Effector memory CD8-positive, alpha-beta T cell (primary cell): ENCODE results near the gene GART.
"Not testable (repeated sequence)": the region's sequence is repeated elsewhere in the genome, so short reads cannot be mapped to it uniquely, and the experiment has no call there.

Source experiments
- ATAC-seq: fragments of 150-1000 bp; cut with Tn5 transposase; replicated peaks from 2 replicates; pipeline ENCODE4 v1.10.0; 2021; ENCODE audit warnings: mild to moderate bottlenecking, moderate library complexity
- DNase-seq, 3 experiments: peaks; one replicate each; pipeline ENCODE4 v3.0.0; 2021
- H3K27ac Mint-ChIP-seq, 2 donors: one replicate each; pipeline ENCODE4 v1.8.0; 2022; ENCODE audit warnings: mild to moderate bottlenecking in 2 of 2, mixed read lengths in 2 of 2, moderate library complexity in 2 of 2
- H3K27me3 Mint-ChIP-seq, 2 donors: one replicate each; pipeline ENCODE4 v1.8.0; 2022; ENCODE audit warnings: mixed read lengths in 2 of 2
- H3K36me3 Mint-ChIP-seq: one replicate; pipeline ENCODE4 v1.8.0; 2022; ENCODE audit warnings: mild to moderate bottlenecking, moderate library complexity, mixed read lengths; ENCODE audit not compliant: insufficient read depth
- H3K4me1 Mint-ChIP-seq, 2 donors: one replicate each; pipeline ENCODE4 v1.8.0; 2022; ENCODE audit warnings: low read depth in 2 of 2, mixed read lengths in 2 of 2
- H3K4me3 Mint-ChIP-seq, 2 donors: one replicate each; pipeline ENCODE4 v1.8.0; 2022; ENCODE audit warnings: mild to moderate bottlenecking in 2 of 2, mixed read lengths in 2 of 2, moderate library complexity in 2 of 2
- H3K9me3 Mint-ChIP-seq, 2 donors: one replicate each; pipeline ENCODE4 v1.8.0; 2022; ENCODE audit warnings: mixed read lengths in 2 of 2
- total RNA-seq, 9 experiments: gene quantifications; one replicate each; lab custom pipeline; 2026; lab: John Stamatoyannopoulos, UW

GART gene
- 46.5 to 266 (median 95.0) reads per million in 9 experiments for total RNA-seq

DNA sequence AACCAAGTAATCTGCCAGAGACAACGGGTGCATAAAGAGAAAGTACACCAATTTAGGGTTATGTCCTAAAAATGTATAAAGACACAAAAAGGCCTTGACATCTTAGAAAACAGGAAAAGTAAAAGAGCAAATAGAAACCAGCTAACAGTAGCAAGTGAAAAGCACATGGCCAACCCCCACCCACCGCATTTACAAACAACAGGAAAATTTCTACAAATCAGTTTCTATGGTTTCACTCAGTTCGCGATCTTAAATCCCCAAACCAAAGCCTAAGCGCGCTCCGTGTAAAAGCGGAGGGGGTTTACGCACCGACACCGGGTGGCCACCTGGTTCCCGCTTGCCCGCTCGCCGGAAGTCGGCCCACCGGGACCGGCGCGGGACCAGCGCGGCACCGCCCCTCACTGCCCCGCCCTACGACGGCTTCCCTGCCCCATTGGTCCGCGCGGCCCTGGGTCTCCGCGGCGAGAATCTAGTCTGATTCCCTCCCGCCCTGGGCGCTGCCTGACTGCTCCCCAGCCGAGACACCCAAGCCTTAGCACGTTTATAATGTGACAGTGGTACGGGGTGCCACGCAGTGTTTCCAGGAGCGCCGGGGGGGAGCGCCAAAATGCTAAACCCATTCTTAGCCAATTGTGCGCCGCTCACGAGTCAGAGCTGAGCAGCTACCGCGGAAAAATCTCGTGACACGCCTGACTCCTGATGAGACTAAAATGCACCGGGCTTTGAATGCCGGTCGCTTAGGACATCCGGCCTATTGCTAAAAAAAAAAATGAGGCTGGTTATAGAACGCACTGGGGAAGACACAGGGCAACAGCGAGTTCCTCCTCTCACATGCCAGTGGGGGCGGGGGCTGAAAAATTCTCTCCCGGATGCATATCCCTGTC is at the start of gene GART:
GART (minus strand) TSS at position 362 of the 884 bp plus-strand sequence. CDS start 2,802 bp downstream, outside the sequence.
- Mint-ChIP-seq H3K4me3 (peak within 1 kb of the TSS; percentile 95 to 99), H3K36me3 (peaks cover 68% of the 10 kb centered on the region), H3K4me1 (peaks cover 29 to 55% of the 10 kb centered on the region in 2 donors), H3K27ac (peak within 1 kb of the TSS; percentile 99), H3K27me3 (no peaks in the 10 kb centered on the region), H3K9me3 (no peaks in the 10 kb centered on the region)
- peak; percentile 57 for ATAC-seq
- DNase-seq = peak; percentile 71 to 74 (median 73)

- Mint-ChIP-seq H3K27me3 (no peaks in the 10 kb centered on the region), H3K9me3 (no peaks in the 10 kb centered on the region), H3K36me3 (peaks cover 5% of the 10 kb centered on the region), H3K27ac (peak within 1 kb of the TSS; percentile 80 to 84), H3K4me3 (peak within 1 kb of the TSS; percentile 91 to 93), H3K4me1 (peaks cover 11 to 12% of the 10 kb centered on the region in 2 donors)
- peak; percentile 95 for ATAC-seq
- DNase-seq = peak; percentile 83 to 88 (median 87)
These were observed 46.8 kb upstream of the GART start, which contains the start of gene DONSON for GRCh38 chr21:33588485-33589335. DONSON (minus strand) TSS chr21:33588684; CDS start chr21:33588641, 43 bp downstream.

- Mint-ChIP-seq H3K27me3 (no peaks in the 10 kb centered on the region), H3K9me3 (no peaks in the 10 kb centered on the region), H3K4me3 (peak overlapping the region; percentile 91 to 93), H3K4me1 (peaks cover 11 to 12% of the 10 kb centered on the region in 2 donors), H3K36me3 (peaks cover 5% of the 10 kb centered on the region), H3K27ac (peak overlapping the region; percentile 78 to 80)
- ATAC-seq = no peak
- peak in 1 of 3 experiments; percentile 1 for DNase-seq
These were observed 46.0 kb upstream of the GART start for GRCh38 chr21:33587792-33588484.

GRCh38 chr21:33586927-33587326 is 45.0 kb upstream of the GART start:
- Mint-ChIP-seq H3K9me3 (no peaks in the 10 kb centered on the region), H3K4me3 (peak overlapping the region; percentile 59 to 93), H3K36me3 (peaks cover 5% of the 10 kb centered on the region), H3K27me3 (no peaks in the 10 kb centered on the region), H3K27ac (peak overlapping the region in 1 of 2 donors; percentile 39), H3K4me1 (peaks cover 11 to 12% of the 10 kb centered on the region in 2 donors)
- no peak for DNase-seq
- no peak for ATAC-seq

DNA sequence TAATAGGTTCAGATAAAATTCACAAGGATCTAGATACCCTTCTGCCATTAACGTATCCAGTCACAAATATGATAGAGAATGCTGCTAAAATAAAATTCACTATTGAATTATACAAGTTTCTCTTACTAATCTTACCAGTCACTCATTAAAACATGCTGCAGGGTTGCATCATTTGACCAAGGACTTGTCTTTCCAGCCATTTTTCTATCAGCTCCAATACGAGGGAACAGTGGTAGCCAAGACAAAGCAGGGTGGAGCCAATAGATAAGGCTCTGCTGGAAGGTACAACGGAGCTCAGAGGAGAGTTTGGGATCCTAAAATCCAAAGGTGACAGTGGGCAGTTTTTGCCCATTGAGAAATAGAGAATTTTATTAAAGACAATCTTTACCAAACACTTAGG is 42.5 kb upstream of the GART start:
- Mint-ChIP-seq H3K27me3 (no peaks in the 10 kb centered on the region), H3K4me3 (no peak overlapping the region), H3K4me1 (peaks cover 11 to 12% of the 10 kb centered on the region in 2 donors), H3K36me3 (peaks cover 9% of the 10 kb centered on the region), H3K9me3 (no peaks in the 10 kb centered on the region), H3K27ac (no peak overlapping the region)
- DNase-seq (no peak), ATAC-seq (no peak)

DNA sequence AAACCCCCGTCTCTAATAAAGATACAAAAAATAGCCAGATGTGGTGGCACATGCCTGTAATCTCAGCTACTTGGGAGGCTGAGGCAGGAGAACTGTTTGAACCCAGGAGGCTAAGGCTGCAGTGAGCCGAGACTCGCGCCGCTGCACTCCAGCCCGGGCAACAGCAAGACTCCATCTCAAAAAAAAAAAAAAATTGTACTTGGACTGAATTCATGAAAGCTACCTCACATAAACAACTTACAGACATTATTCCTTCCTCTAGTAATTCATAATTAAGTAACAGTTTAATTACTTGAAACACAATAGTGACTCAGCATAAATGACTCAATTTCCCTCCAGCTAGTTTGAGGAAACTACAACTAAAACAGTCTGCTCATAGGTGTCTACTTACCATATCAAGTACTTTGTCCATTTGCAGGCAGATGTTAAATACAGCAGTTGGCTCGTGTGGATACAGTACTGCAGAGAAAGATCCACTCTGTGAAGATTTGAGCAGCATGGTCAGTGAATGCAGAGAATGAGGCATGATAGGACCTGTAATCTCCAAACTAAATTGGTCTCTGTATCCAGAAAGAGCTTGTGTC is 37.1 kb upstream of the GART start:
- ATAC-seq (no peak), DNase-seq (no peak)
- H3K4me3 Mint-ChIP-seq = no peak overlapping the region
- H3K27ac Mint-ChIP-seq = no peak overlapping the region
- peaks cover 32% of the 10 kb centered on the region for H3K36me3 Mint-ChIP-seq
- H3K4me1 Mint-ChIP-seq = no peaks in the 10 kb centered on the region
- no peaks in the 10 kb centered on the region for H3K9me3 Mint-ChIP-seq
- no peaks in the 10 kb centered on the region for H3K27me3 Mint-ChIP-seq

DNA sequence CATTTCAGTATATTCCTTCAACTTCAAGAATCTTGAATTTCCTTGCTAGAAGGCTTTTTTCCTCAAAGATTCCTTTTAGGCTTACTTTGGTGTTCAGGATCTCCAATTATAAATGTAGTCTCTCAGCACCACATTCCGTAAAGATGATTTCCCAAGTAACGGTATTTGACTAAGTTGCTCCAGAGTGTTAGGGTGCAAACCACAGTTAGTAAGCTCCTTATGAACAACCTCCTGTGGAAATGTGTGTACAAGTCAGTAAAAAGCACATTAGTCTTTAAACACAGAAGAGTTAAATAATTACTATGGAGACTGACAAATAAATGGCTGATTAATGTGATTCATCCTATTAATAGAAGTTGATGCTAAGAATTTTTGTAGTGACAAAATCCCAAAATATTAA is 36.3 kb upstream of the GART start:
- Mint-ChIP-seq H3K4me1 (no peaks in the 10 kb centered on the region), H3K36me3 (peaks cover 39% of the 10 kb centered on the region), H3K4me3 (no peak overlapping the region), H3K9me3 (no peaks in the 10 kb centered on the region), H3K27ac (no peak overlapping the region), H3K27me3 (no peaks in the 10 kb centered on the region)
- DNase-seq (no peak), ATAC-seq (no peak)

- H3K27ac Mint-ChIP-seq = peak overlapping the region in 1 of 2 donors; percentile 64
- H3K4me3 Mint-ChIP-seq, ATAC-seq, H3K27me3 Mint-ChIP-seq, DNase-seq, H3K9me3 Mint-ChIP-seq, H3K4me1 Mint-ChIP-seq: not testable (repeated sequence)
- H3K36me3 Mint-ChIP-seq = peaks cover 51% of the 10 kb centered on the region
These were observed 34.8 kb upstream of the GART start for GRCh38 chr21:33576741-33577141.

- Mint-ChIP-seq H3K9me3 (no peaks in the 10 kb centered on the region), H3K36me3 (peaks cover 79% of the 10 kb centered on the region), H3K4me3 (no peak overlapping the region), H3K27ac (peak overlapping the region; percentile 55 to 85), H3K27me3 (no peaks in the 10 kb centered on the region), H3K4me1 (peaks cover 9 to 14% of the 10 kb centered on the region in 2 donors)
- DNase-seq = no peak
- ATAC-seq = no peak
These were observed 30.4 kb upstream of the GART start for GRCh38 chr21:33572350-33572749.

DNA sequence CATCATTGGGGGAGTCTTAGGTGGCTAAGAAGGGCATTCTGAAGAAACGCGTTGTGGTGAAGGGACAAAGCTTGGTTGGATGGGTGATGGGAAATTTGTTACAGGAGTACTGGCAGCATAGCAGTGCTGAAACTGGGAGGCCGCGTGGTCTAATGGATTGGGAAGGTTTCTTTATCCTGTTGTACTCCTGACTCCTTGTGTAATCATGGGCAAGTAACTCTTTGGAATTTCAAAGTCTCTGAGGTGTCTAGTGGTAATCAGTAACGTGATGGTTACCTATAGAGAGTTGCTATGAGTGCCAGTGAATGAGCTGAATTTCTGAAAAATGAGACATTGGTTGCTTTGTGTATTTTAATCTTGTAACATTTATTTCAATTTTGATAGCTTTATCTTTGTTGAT is 28.1 kb upstream of the GART start:
- Mint-ChIP-seq H3K4me1 (peaks cover 9 to 14% of the 10 kb centered on the region in 2 donors), H3K27me3 (no peaks in the 10 kb centered on the region), H3K9me3 (no peaks in the 10 kb centered on the region), H3K27ac (peak overlapping the region; percentile 54 to 69), H3K4me3 (no peak overlapping the region), H3K36me3 (peaks cover 65% of the 10 kb centered on the region)
- DNase-seq = no peak
- ATAC-seq = no peak

- peaks cover 62% of the 10 kb centered on the region for H3K36me3 Mint-ChIP-seq
- peak overlapping the region in 1 of 2 donors; percentile 66 for H3K27ac Mint-ChIP-seq
- no peak overlapping the region for H3K4me3 Mint-ChIP-seq
These were observed 26.5 kb upstream of the GART start for GRCh38 chr21:33568448-33568847.

DNA sequence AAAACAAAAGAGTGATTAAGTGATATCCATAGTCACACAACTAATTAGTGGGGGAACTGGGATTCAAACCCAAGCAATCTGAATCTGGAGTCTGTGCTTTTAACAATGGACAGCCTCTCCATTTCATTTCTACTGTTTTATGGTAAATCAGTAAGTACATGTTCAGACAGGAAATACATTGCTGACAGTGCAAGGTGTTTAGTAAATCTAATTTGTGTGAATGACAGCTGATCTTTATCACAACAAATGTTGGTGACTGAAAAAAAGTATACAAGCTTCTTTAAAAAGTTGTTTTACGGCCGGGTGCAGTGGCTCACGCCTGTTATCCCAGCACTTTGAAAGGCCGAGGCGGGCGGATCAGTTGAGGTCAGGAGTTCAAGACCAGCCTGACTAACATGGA is 26.0 kb upstream of the GART start:
- ATAC-seq (no peak), DNase-seq (no peak)
- Mint-ChIP-seq H3K9me3 (no peaks in the 10 kb centered on the region), H3K36me3 (peaks cover 64% of the 10 kb centered on the region), H3K27ac (peak overlapping the region; percentile 60 to 66), H3K4me1 (peaks cover 9 to 23% of the 10 kb centered on the region in 2 donors), H3K4me3 (no peak overlapping the region), H3K27me3 (no peaks in the 10 kb centered on the region)

More at GRCh38 chr21:33568448-33568847, 26.5 kb upstream of the GART start:
- Mint-ChIP-seq H3K9me3 (no peaks in the 10 kb centered on the region), H3K27me3 (no peaks in the 10 kb centered on the region), H3K4me1 (peaks cover 9 to 17% of the 10 kb centered on the region in 2 donors)
- DNase-seq = no peak
- ATAC-seq = no peak
